GM08714 (cell line): ENCODE results near the gene ELAVL2.

Experiments used
- H3K4me3 ChIP-seq: fragments of 200-500 bp; sonication (Bioruptor generic); 2 replicates; pipeline ENCODE4 v1.5.1; 2014; ENCODE audit warnings: mild to moderate bottlenecking, low read length, inconsistent platforms
- ZNF274 ChIP-seq: IDR thresholded peaks from 2 replicates; pipeline ENCODE4 v1.6.1; 2012; ENCODE audit warnings: mild to moderate bottlenecking, low read depth, low read length

Gene ELAVL2

DNA sequence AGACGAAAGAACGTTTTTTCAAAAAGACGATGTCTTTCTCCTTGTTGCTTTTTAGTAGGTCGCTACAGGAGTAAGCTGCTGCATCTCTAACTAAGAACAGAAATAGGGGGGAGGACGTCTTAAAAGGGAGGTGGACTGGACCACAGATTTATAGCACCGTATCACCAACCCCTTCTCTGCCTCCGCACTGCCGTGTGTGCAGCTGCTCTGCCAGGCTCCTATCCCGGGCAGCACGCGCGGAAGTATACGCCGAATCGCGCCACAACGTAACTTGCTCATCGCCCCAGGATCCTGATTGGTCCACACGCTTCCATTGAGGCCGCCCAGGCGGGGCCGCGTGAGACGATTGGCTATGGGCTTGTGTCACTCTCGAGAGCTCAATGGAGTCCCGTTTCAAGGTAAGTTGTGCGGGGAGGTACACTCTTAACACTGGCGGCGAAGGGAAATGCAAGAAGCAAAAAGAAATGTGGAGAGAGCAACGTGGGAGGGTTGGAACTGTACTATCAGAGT is at the start of gene ELAVL2:
Gene ELAVL2, minus strand, starts transcription at position 121 of the 510 bp plus-strand sequence. CDS start 64,006 bp downstream, outside the sequence.
- TF ChIP-seq ZNF274 = no peak
- H3K4me3 ChIP-seq = peak within 1 kb of the TSS; percentile 53

DNA sequence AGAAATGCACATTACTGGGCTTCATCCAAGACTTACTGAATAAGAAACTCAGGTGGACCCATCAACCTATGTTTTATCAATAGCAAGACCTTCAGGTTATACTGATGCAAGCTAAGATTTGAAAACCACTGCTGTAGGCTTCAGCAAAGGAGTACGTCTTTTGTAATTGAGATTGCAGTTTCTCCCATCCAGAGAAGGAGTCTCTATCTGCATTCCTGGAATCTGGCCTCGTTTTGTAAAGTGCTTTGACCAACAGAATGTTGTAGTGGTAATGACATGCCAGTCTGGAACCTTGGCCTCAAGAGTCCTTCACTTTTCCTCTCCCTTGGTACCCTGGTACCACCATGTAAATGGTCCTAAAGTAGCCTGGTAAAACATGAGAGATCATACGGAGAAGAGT is 32.2 kb upstream of the ELAVL2 start:
- no peak for TF ChIP-seq ZNF274
- no peak overlapping the region for H3K4me3 ChIP-seq

DNA sequence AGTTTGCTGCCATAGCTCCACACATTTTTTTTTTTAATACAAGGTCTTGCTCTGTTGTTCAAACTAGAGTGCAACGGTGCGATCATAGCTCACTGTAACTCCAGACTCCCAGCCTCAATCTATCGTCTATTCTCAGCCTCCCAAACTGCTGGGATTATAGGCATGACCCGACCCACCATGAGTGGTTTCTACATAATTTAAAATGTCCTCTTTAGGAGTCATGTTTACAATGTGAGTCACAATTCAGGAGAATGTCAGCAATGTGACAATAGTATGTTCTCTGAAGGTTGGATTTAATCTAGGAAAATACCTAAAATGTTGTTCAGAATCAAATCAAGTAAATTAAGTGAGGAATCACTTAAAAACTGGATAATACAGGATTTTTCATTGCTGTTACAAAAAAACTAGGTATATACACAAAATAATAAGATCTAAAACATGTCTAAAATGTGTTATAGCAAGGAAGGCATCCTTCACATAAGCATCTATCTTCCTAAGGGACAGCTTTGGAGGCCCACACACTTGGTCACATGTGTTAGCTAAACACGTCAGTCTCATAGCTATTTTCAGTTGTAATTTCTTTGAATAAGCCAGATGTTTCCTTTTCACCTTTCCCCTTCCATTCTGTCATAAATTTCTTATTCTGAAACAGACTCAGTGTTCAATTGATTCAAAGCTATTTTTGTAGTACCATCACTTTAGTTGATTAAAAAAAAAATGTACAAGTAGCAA is 30.0 kb upstream of the ELAVL2 start:
- no peak overlapping the region for H3K4me3 ChIP-seq
- TF ChIP-seq ZNF274 = no peak

DNA sequence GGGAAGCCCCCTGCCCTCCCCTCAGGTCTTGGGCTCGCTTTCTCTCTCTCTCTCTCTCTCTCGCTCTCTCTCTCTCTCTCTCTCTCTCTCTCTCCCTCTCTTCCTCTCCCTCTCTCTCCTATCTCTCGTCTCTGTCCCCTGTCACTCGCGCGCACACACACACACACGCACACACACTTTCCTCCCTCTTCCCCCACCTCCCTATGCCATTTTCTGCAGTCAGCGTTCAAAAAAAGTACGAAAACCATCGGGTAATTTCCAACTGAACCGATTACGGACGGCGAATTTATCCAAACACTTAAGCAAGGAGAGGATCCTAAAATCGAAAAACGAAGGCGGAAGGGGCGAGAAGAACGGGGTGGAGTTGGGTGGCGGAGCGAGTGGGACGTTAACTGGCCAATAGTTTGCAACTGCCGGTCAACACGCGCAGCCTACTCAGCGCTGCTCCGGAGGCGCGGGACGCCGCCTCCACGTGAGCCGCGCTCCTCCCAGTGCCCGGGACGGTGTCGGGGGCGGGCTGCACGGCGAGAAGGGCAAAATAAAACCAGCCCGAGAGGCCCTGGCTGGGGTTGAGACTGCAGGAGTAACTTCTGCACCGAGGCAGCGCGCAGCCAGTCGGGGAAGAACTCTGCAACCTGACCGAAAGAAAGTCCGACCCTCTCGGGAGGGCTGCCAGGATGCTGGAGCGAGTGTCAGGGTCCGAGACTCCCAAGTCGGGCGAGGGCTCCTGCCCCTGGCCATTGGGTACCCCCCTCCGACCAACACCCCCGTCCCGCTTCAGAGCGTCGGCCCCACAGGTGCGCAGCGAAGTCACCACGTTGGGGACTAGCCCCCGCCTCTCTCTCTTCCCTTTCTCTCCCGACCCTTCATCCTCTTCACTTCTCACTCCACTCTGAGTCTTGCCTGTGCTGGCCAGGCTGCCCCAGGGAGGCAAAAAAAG is 24.9 kb upstream of the ELAVL2 start:
- H3K4me3 ChIP-seq = peak overlapping the region; percentile 40; the same call in 1 of the 2 replicates
- no peak for TF ChIP-seq ZNF274

DNA sequence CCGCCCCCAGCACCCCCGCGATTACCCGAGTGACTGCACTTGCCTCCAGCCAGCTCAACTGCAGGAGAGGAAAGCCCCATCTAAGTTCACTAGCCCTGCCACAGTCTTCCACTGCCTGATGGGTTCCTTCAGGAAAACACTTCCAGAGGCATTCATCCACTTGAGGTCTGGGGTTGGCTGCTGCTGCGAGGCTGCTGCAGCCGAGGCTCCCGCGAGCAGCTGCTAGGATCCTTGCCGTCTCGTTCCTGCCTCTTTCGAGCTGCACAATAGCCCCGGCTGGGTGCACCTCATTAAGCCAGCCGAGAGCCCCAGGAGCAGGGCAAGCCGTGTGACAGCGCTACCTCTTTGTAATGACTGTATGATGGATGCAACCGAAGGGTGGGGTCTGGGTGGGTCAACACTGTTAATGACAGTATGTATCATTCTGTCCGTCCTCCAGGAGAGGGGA is 24.2 kb upstream of the ELAVL2 start:
- no peak for TF ChIP-seq ZNF274
- H3K4me3 ChIP-seq = peak overlapping the region; percentile 40; the same call in 1 of the 2 replicates

DNA sequence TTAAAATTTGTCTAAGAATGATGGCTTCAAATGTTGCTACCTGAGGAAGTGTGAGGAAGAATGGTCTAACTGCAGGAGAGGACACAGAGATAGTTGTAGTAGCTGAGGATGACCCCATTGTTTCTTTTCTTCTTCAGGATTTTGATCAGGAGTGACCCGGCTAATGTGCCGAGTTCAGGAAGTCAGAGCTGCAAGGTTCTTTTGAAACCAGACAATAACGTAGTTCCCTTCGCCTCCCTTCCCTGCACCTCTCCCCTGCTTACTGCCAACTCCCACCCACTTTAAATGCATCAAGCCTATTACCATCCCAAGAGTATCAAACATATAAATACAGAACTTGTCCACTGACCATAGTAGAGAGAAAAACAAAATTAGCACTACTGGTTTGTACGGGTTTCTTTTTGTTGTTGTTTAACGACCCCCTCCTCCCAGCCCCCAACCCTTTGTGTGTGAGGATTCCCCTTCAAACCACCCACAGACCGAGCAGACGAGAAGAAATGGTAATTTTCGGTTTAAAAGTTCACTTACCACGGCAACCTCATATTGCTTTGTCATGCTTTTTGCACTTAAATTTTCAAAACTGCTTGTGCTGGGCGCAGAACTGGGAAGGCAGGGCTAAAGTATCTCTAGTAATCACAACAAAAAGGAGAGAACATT is 23.5 kb upstream of the ELAVL2 start:
- no peak for TF ChIP-seq ZNF274
- peak overlapping the region; percentile 23; the same call in 1 of the 2 replicates for H3K4me3 ChIP-seq

DNA sequence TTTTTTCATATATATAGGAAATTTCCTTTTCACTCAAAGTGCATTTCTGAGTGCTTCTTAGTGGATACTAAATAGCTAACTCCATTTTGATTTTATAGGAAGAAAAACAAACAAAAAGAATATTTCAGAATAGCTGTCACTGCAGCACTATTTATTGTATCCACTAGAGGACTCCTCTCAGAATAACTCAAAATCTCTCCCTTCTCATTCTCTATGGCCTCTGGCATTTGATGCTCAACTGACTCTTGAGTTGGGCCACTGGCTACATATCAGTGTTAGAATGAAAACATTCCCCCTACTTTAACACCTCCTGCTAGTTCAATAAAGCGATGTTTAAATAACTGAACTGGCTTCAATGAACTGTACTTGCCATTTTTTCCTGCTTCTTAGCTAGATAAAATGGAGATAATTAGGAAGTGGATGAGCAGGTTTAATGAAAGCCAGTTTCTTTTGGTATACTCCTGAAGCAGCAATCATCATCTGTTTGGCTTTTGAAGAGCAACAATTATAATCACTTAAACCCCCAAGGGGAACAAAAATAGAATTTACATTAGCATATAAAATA is 16.6 kb upstream of the ELAVL2 start:
- no peak overlapping the region for H3K4me3 ChIP-seq
- TF ChIP-seq ZNF274 = no peak

DNA sequence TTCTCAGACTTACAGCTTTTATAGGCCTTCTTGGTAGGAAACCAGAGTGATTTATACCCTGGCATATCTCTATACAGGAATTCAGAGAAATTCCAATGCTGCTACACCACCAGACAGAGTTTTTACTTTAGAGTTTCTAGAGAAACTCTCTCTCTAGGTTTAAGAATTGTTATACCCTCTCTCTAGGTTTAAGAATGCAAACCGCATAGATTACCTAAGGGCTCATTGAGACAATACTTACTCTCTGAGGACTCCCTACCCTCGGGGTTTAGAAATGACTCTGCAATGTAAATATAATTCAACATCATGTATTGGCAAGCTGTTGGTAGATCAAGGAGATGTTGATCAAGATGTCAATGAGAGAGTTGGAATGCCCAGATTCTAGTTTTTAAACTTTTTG is 15.3 kb upstream of the ELAVL2 start:
- no peak overlapping the region for H3K4me3 ChIP-seq
- TF ChIP-seq ZNF274 = no peak

DNA sequence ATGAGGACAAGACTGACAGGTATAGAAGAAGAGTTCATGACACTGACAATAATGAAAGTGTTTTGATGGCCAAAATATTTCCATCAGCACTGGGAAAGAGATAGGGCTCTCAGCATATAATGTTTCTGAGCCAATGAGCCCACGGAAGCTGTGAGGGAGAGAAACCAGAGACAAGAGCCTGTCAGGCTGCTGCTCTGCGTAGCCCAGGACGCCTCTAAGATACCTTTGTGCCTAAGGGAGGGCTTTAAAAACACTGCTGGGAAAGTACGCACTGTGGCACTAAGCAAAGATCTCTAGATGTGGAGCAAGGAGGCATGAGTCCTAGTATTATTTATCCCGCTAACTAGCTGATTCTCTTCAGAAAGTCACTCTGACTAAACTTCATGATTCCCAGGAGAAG is 11.0 kb upstream of the ELAVL2 start:
- no peak for TF ChIP-seq ZNF274
- H3K4me3 ChIP-seq = no peak overlapping the region

DNA sequence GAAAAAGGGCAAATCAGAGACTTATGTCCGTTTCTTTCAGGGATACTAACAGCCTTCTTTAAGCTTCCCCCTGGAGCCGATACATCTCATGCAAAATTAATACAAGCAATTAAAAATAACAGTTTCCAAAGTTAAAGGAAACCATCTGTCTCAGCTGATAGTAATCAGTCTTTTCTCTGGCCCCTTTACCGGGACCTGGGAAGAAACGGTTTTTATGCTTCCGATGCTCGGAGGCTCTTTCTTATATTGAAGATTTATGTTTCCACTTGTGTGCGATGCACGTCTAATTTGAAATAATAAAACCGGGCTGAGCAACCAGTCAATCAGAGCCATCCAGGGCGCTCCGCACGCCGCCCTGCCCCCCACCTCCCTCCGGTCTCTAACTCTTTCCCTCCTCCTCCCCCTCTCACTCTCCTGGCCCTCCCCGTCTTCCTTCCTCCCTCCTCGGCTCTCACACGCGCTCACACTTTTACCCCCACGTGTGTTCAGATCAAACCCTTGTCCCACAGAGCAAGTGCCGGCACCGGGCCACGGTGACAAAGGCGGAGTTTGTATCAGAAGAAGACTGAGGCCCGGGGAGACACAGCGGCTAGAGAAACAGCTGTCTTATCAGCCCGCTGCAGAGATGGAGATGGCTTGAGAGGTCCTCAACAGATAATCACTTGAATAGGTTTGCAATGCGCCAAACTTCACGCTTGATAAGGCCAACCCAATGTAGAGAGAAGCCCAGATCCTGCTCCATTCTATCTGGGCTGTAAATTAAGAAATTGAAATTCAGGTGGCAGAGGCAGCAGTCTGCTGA is 5.1 kb upstream of the ELAVL2 start:
- no peak for TF ChIP-seq ZNF274
- no peak overlapping the region for H3K4me3 ChIP-seq

DNA sequence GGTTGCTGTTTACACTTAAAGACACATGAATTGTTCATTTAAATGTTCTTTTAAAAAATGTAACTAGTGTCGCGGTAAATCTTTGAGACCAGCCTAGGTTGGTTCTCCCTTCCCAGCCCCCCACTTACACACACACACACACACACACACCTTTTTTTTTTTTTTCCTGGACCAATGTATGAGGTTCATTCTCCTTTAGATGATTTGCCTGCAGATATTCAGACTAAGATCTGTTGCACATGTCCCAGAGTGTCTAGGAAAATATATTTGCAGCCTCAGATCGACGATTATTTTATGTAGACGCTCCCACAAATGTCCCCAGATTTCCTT is 4.4 kb upstream of the ELAVL2 start:
- H3K4me3 ChIP-seq = no peak overlapping the region
- TF ChIP-seq ZNF274 = no peak

DNA sequence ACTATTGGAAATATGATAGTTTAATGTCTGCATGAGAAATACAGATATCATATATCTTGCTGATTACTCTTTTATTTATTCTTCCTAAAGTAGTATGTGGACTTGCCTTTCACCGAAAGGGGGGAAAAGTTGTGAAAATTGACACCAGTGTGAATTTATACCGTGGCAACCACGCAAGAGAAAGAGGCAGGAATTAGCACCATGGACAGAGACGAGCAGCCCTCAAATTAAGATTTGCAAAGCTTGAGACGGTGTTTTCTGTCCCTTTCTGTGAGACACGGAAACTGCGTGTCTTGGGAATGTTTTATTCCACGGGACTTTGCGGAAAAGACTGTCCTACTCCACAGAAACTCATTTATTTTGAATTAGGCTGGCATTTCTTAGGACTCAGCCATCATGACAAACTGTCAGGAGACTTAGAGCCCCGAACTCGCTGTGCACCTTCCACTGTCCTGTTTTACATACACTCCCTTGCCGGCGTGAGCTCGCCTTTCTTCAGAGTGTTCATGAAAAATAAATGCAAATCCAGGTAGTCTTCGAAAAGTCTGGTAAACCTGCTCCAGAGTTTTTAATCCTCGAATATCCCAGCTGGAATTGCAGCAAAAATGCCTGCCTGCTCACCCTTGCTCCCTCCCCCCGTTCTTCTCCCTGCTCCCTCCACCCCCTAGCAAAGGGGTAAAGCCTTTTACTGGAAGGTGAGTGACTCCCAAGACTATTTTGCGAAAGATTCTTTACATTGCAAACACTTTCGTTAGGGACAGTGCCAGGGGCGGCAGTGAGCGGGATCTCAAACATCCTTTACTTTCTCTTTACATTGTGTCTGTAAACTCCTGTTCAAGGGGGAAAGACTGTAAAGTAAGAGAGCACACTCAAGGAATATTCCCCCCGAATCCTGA is 3.8 kb upstream of the ELAVL2 start:
- no peak overlapping the region for H3K4me3 ChIP-seq
- TF ChIP-seq ZNF274 = no peak

DNA sequence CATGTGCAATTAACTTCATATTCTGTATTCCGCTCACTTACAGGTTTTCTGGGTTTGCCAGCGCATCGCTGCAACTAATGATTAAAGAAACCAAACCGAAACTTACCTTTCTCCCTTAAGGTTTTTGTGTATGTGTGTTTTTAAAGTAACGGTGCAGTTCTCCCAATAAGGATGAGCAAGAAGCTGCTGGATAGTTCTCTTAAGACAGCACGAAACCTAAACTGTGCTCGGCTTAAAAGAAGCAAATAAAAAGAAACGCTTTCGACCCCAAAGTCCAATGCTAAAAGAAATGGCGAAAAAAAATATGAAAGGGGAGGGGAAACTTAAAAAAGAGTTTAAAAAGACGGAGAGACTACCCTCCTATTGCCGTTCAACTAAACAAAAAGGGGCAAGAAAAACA is 340 bp downstream of the ELAVL2 start:
- peak overlapping the region; percentile 53; the same call in 1 of the 2 replicates for H3K4me3 ChIP-seq
- no peak for TF ChIP-seq ZNF274
